Measurements from ENCODE around the gene STRA6. TPM values are rescaled to one million over a fixed set of nuclear protein-coding genes. Genes with fewer than 3 reads are reported as not detected.
"Not testable (repeated sequence)": the region's sequence is repeated elsewhere in the genome, so short reads cannot be mapped to it uniquely, and the experiment has no call there.

Gene STRA6
- total and polyA plus RNA-seq, 2 of the 8 experiments (the other 6 are each of a cell fraction or from before 2014, with no cell fraction given): 9.3 to 14.5 TPM

DNA sequence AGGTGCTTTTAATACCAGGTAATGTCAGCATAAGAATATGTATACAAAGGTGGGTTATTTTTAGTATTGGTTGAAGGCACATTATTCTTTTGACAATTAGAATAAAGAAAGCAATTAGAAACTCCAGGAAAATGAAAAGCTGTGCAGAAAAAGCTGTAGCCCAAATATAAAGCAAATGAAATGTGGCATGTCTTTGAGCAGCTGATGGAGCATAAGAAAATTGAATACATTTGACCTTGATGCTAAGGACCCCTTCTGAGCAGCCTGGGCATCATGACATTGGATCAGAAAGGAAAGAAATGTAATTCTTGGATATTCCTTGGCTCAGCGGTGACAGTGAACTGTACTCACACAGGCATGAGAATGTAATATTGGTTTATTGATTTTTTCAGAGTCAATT, 37.1 kb downstream of the STRA6 start (continued):
- TF ChIP-seq POLR2A (IDR thresholded peaks at IDR 0.05; ENCODE audit: control extremely low read depth in 1 of 2, low read depth in 2 of 2, low read length in 2 of 2): no peak
- TF ChIP-seq SP2 (IDR thresholded peaks at IDR 0.05; ENCODE audit: low read length): no peak

DNA sequence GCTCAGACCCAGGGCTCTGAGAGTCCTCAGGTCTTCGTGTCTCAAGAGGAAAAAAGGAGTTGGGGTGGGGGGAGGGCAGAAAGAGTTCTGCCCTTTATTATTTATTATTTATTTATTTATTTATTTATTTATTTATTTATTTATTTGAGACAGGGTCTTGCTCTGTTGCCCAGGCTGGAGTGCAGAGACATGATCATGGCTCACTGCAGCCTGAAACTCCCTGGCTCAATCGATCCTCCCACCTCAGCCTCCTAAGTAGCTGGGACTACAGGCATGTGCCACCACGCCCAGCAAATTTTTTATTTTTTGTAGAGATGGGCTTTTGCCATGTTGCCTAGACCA, 40.4 kb downstream of the STRA6 start:
- H4K91ac ChIP-seq (replicated peaks; ENCODE audit: insufficient read length, low read length); H2BK12ac ChIP-seq (ENCODE audit: low read depth, low read length); H2AFZ ChIP-seq (ENCODE audit: low read length); H4K8ac ChIP-seq (ENCODE audit: extremely low read depth, insufficient read depth, low read length); H3K27me3 ChIP-seq (replicated peaks in 1 of 4; ENCODE audit: control insufficient read depth in 3 of 4, extremely low read depth in 1 of 4, insufficient read depth in 3 of 4, low read length in 3 of 4); H3K18ac ChIP-seq (ENCODE audit: extremely low read depth, low read length); H2AK5ac ChIP-seq (ENCODE audit: low read depth, low read length); H3K9ac ChIP-seq (replicated peaks in 1 of 4; ENCODE audit: extremely low read depth in 1 of 4, low read depth in 3 of 4, low read length in 3 of 4); H3K79me1 ChIP-seq (ENCODE audit: low read depth, low read length); H3K4me2 ChIP-seq (ENCODE audit: insufficient read depth in 1 of 2, low read depth in 2 of 2, low read length in 2 of 2); FAIRE-seq; H2BK5ac ChIP-seq (ENCODE audit: low read depth, low read length); H3K4me3 ChIP-seq (ENCODE audit: extremely low read depth in 1 of 4, insufficient read depth in 2 of 4, low read depth in 3 of 4, low read length in 4 of 4); H3K23me2 ChIP-seq (ENCODE audit: low read depth, low read length); H3K14ac ChIP-seq (ENCODE audit: insufficient read length); H2BK20ac ChIP-seq (ENCODE audit: low read length); H4K20me1 ChIP-seq (replicated peaks in 1 of 2; ENCODE audit: control insufficient read depth in 1 of 2, insufficient read depth in 2 of 2, low read length in 2 of 2); H3K79me2 ChIP-seq (ENCODE audit: control insufficient read depth in 1 of 2, insufficient read depth in 2 of 2, low read length in 2 of 2); H2BK15ac ChIP-seq (ENCODE audit: low read length); H3K27ac ChIP-seq (ENCODE audit: low read depth, low read length); DNase-seq (ENCODE audit: low read depth in 1 of 2, low spot score in 2 of 2); H3K56ac ChIP-seq (replicated peaks; ENCODE audit: insufficient read length, low read depth, low read length); H3K23ac ChIP-seq (ENCODE audit: insufficient read length); H3K4me1 ChIP-seq (replicated peaks in 1 of 4; ENCODE audit: control insufficient read depth in 3 of 4, insufficient read depth in 4 of 4, low read length in 3 of 4); H3K36me3 ChIP-seq (ENCODE audit: control insufficient read depth in 2 of 4, insufficient read depth in 4 of 4, low read length in 3 of 4); H3K9me3 ChIP-seq (ENCODE audit: insufficient read depth in 2 of 2, low read depth in 1 of 2, low read length in 1 of 2); H2BK120ac ChIP-seq (replicated peaks; ENCODE audit: low read depth, low read length); H3K4ac ChIP-seq (replicated peaks; ENCODE audit: insufficient read length, low read depth, low read length); H4K5ac ChIP-seq (ENCODE audit: insufficient read length, low read depth, low read length): not testable (repeated sequence)
- ChIA-PET POLR2A (ENCODE audit: partially characterized antibody) (interaction anchor here (0.9 to 1.3 kb wide), 3 partner anchors 13 to 41 kb away, joined by 3 to 5 read pairs (median 4); partner anchors contain the start of gene STRA6), CTCF (ENCODE audit: partially characterized antibody) (interaction anchor here (0.6 to 3.3 kb wide), 9 partner anchors 8 to 183 kb away, joined by 3 to 11 read pairs (median 3); partner anchors contain the start of gene STRA6)
- 89% methylated on average over 3 of the region's 3 CpGs; no CpG with 5 or more reads in 1 of the 2 experiments for WGBS, 2 experiments (ENCODE audit: extremely low coverage in 1 of 2, insufficient coverage in 1 of 2, insufficient read length in 1 of 2, insufficient replicate concordance in 2 of 2, low coverage in 1 of 2, low lambda C conversion rate in 2 of 2, missing lambda C conversion rate in 1 of 2)

All from H1 (cell line).